H1 (cell line): Measurements from ENCODE around the gene FGF6. TPM values are rescaled to one million over a fixed set of nuclear protein-coding genes. Genes with fewer than 3 reads are reported as not detected.

Source experiments
- CTCF ChIA-PET: fragments of 300-600 bp; sonication (Branson Sonifier 250); formaldehyde crosslinking; loops from one replicate; lab custom pipeline; 2021; ENCODE audit not compliant: partially characterized antibody; lab: Charles Lee
- POLR2A ChIA-PET: fragments of 300-600 bp; sonication (Branson Sonifier 250); formaldehyde crosslinking; loops from one replicate; lab custom pipeline; 2021; ENCODE audit warnings: inconsistent platforms; ENCODE audit not compliant: partially characterized antibody; lab: Charles Lee
- DNase-seq, 2 experiments: peaks; one replicate each; pipeline versions ENCODE4 v3.0.0 to v3.0.0-alpha.2; 2010 to 2022; ENCODE audit warnings: low spot score in 2 of 2, low read depth in 1 of 2, mixed read lengths in 1 of 2
- FAIRE-seq: peaks from 2 replicates; lab custom pipeline; 2011; peaks lifted over from hg19 to GRCh38; lab: Jason Lieb, UNC
- H2AFZ ChIP-seq: 2 replicates; pipeline ENCODE4 v1.8.1; 2012; ENCODE audit warnings: low read length, inconsistent platforms
- H2AK5ac ChIP-seq: 2 replicates; pipeline ENCODE4 v1.6.1; 2013; ENCODE audit warnings: low read depth, low read length
- H2BK120ac ChIP-seq: replicated peaks from 2 replicates; pipeline ENCODE3; 2013; ENCODE audit warnings: low read depth, low read length, inconsistent platforms
- H2BK12ac ChIP-seq: 2 replicates; pipeline ENCODE4 v1.6.1; 2013; ENCODE audit warnings: low read depth, low read length
- H2BK15ac ChIP-seq: 2 replicates; pipeline ENCODE4 v1.6.1; 2013; ENCODE audit warnings: low read length
- H2BK20ac ChIP-seq: 2 replicates; pipeline ENCODE4 v1.6.1; 2013; ENCODE audit warnings: low read length
- H2BK5ac ChIP-seq: 2 replicates; pipeline ENCODE4 v1.6.1; 2013; ENCODE audit warnings: low read depth, low read length
- H3K14ac ChIP-seq: 2 replicates; pipeline ENCODE4 v1.6.1; 2013; ENCODE audit warnings: inconsistent platforms; ENCODE audit not compliant: insufficient read length
- H3K18ac ChIP-seq: 2 replicates; pipeline ENCODE4 v1.6.1; 2013; ENCODE audit warnings: low read length; ENCODE audit errors: extremely low read depth
- H3K23ac ChIP-seq: 2 replicates; pipeline ENCODE4 v1.6.1; 2013; ENCODE audit warnings: inconsistent platforms; ENCODE audit not compliant: insufficient read length
- H3K23me2 ChIP-seq: 2 replicates; pipeline ENCODE4 v1.6.1; 2013; ENCODE audit warnings: low read depth, low read length
- H3K27ac ChIP-seq: 2 replicates; pipeline ENCODE4 v1.6.1; 2011; ENCODE audit warnings: low read depth, low read length, inconsistent platforms
- H3K27me3 ChIP-seq, 4 experiments: replicated peaks in 1 of 4; 1 replicate in 1 of 4; 2 replicates in 3 of 4; pipeline versions ENCODE4 v1.6.1 to v1.8.1; 2011 to 2013; ENCODE audit warnings: low read length in 3 of 4, mild to moderate bottlenecking in 3 of 4, inconsistent platforms in 2 of 4, mixed read lengths in 2 of 4, moderate library complexity in 1 of 4; ENCODE audit not compliant: control insufficient read depth in 3 of 4, insufficient read depth in 3 of 4; ENCODE audit errors: extremely low read depth in 1 of 4
- H3K36me3 ChIP-seq, 4 experiments: 2 replicates each; pipeline versions ENCODE4 v1.6.1 to v1.8.1; 2011 to 2013; ENCODE audit warnings: mild to moderate bottlenecking in 4 of 4, low read length in 3 of 4, moderate library complexity in 2 of 4, control low read depth in 1 of 4, inconsistent platforms in 1 of 4; ENCODE audit not compliant: insufficient read depth in 4 of 4, control insufficient read depth in 2 of 4
- H3K4ac ChIP-seq: replicated peaks from 2 replicates; pipeline ENCODE3; 2013; ENCODE audit warnings: low read length, low read depth, mixed read lengths, inconsistent platforms; ENCODE audit not compliant: insufficient read length
- H3K4me1 ChIP-seq, 4 experiments: replicated peaks in 1 of 4; 1 replicate in 1 of 4; 2 replicates in 3 of 4; pipeline versions ENCODE4 v1.6.1 to v1.8.1; 2011 to 2013; ENCODE audit warnings: low read length in 3 of 4, inconsistent platforms in 2 of 4, mixed read lengths in 1 of 4; ENCODE audit not compliant: insufficient read depth in 4 of 4, control insufficient read depth in 3 of 4
- H3K4me2 ChIP-seq, 2 experiments: 2 replicates each; pipeline versions ENCODE4 v1.6.1 to v1.8.1; 2011 to 2013; ENCODE audit warnings: low read depth in 2 of 2, low read length in 2 of 2, control low read depth in 1 of 2, inconsistent platforms in 1 of 2, mild to moderate bottlenecking in 1 of 2; ENCODE audit not compliant: insufficient read depth in 1 of 2
- H3K4me3 ChIP-seq, 4 experiments: fragments of 200-600, 300-600 bp in 1 of 4; sonication (generic), shearing (Covaris generic), sonication (Bioruptor Twin) in 1 of 4; 2 replicates each; pipeline versions ENCODE4 v1.5.1 to v1.8.1; 2011 to 2016; ENCODE audit warnings: low read length in 4 of 4, low read depth in 3 of 4, control low read depth in 2 of 4, inconsistent platforms in 2 of 4, mild to moderate bottlenecking in 2 of 4, mixed read lengths in 1 of 4, moderate library complexity in 1 of 4; ENCODE audit not compliant: insufficient read depth in 2 of 4; ENCODE audit errors: extremely low read depth in 1 of 4
- H3K56ac ChIP-seq: replicated peaks from 2 replicates; pipeline ENCODE3; 2013; ENCODE audit warnings: low read depth, mild to moderate bottlenecking, mixed read lengths, low read length, inconsistent platforms; ENCODE audit not compliant: insufficient read length
- H3K79me1 ChIP-seq: 2 replicates; pipeline ENCODE4 v1.6.1; 2013; ENCODE audit warnings: low read depth, low read length, control low read depth
- H3K79me2 ChIP-seq, 2 experiments: 2 replicates each; pipeline versions ENCODE4 v1.6.1 to v1.8.1; 2012 to 2013; ENCODE audit warnings: low read length in 2 of 2, mild to moderate bottlenecking in 2 of 2, inconsistent platforms in 1 of 2; ENCODE audit not compliant: insufficient read depth in 2 of 2, control insufficient read depth in 1 of 2
- H3K9ac ChIP-seq, 4 experiments: replicated peaks in 1 of 4; 1 replicate in 1 of 4; 2 replicates in 3 of 4; pipeline versions ENCODE4 v1.6.1 to v1.8.1; 2011 to 2013; ENCODE audit warnings: low read depth in 3 of 4, low read length in 3 of 4, control low read depth in 2 of 4, mild to moderate bottlenecking in 2 of 4, moderate library complexity in 2 of 4, inconsistent platforms in 1 of 4; ENCODE audit errors: extremely low read depth in 1 of 4
- H3K9me3 ChIP-seq, 2 experiments: 2 replicates each; pipeline versions ENCODE4 v1.6.1 to v1.8.1; 2012 to 2013; ENCODE audit warnings: mild to moderate bottlenecking in 2 of 2, moderate library complexity in 2 of 2, control low read depth in 1 of 2, inconsistent platforms in 1 of 2, low read depth in 1 of 2, low read length in 1 of 2, mixed read lengths in 1 of 2; ENCODE audit not compliant: insufficient read depth in 2 of 2
- H4K20me1 ChIP-seq, 2 experiments: replicated peaks in 1 of 2; 2 replicates each; pipeline versions ENCODE3 to v1.8.1; 2011 to 2013; ENCODE audit warnings: inconsistent platforms in 2 of 2, low read length in 2 of 2, mild to moderate bottlenecking in 1 of 2; ENCODE audit not compliant: insufficient read depth in 2 of 2, control insufficient read depth in 1 of 2
- H4K5ac ChIP-seq: 2 replicates; pipeline ENCODE4 v1.6.1; 2013; ENCODE audit warnings: low read length, low read depth, mixed read lengths, inconsistent platforms; ENCODE audit not compliant: insufficient read length
- H4K8ac ChIP-seq: 2 replicates; pipeline ENCODE4 v1.8.0; 2013; ENCODE audit warnings: mild to moderate bottlenecking, moderate library complexity, low read length, inconsistent platforms; ENCODE audit not compliant: insufficient read depth; ENCODE audit errors: extremely low read depth
- H4K91ac ChIP-seq: replicated peaks from 2 replicates; pipeline ENCODE3; 2013; ENCODE audit warnings: low read length, mixed read lengths, inconsistent platforms; ENCODE audit not compliant: insufficient read length
- MAFK ChIP-seq: IDR thresholded peaks from 2 replicates; pipeline ENCODE4 v1.6.1; 2012; ENCODE audit warnings: low read depth, mild to moderate bottlenecking, improper control_type of control experiment, low read length
- RFX5 ChIP-seq: IDR thresholded peaks from 2 replicates; pipeline ENCODE4 v1.6.1; 2011; ENCODE audit warnings: low read depth, low read length, improper control_type of control experiment, borderline replicate concordance
- SIN3A ChIP-seq, 2 experiments: IDR thresholded peaks in 1 of 2; conservative IDR thresholded peaks in 1 of 2; 2 replicates each; pipeline ENCODE4 v1.6.1; 2011 to 2012; ENCODE audit warnings: low read length in 2 of 2, improper control_type of control experiment in 1 of 2, low read depth in 1 of 2, mild to moderate bottlenecking in 1 of 2
- SIRT6 ChIP-seq: IDR thresholded peaks from one replicate; pipeline ENCODE4 v1.7.1; 2012; ENCODE audit warnings: low read length, inconsistent platforms
- TBP ChIP-seq: IDR thresholded peaks from 2 replicates; pipeline ENCODE4 v1.6.1; 2011; ENCODE audit warnings: low read depth, low read length, improper control_type of control experiment
- WGBS, 2 experiments: shearing (Covaris generic) in 1 of 2; methylation state at CpG; one replicate each; pipeline versions ENCODE4 v1.1.6 to v1.1.7; 2013 to 2015; ENCODE audit warnings: low lambda C conversion rate in 2 of 2, mixed read lengths in 2 of 2, inconsistent platforms in 1 of 2, low coverage in 1 of 2, missing lambda C conversion rate in 1 of 2; ENCODE audit not compliant: insufficient replicate concordance in 2 of 2, insufficient coverage in 1 of 2, insufficient read length in 1 of 2; ENCODE audit errors: extremely low coverage in 1 of 2, missing lambda C conversion rate in 1 of 2; 5-methylcytosine and 5-hydroxymethylcytosine counted together
- polyA plus RNA-seq, 7 experiments: library from polyadenylated mRNA; depleted of rRNA in 3 of 7; stranded (reverse) in 5 of 7; unstranded in 2 of 7; fragments of >200 nt in 5 of 7; fragments of 200-250 nt in 2 of 7; gene quantifications; 1 replicate in 5 of 7; 2 replicates in 1 of 7; 4 replicates in 1 of 7; pipeline versions ENCODE4 v1.2.1 to v1.2.3, GENCODE V29; 2011 to 2013; ENCODE audit warnings: missing spikeins in 2 of 7, mixed read lengths in 2 of 7
- total RNA-seq: library from RNA; stranded (reverse); fragmentation: NEBNext Ultra II Directional; extraction: Animal tissue kit (Norgen Biotek cat#: 25700); gene quantifications from 2 replicates; pipeline ENCODE4 v1.2.1, GENCODE V29; 2021
- TF ChIP-seq, protein P1 (sequence below): IDR thresholded peaks from 2 replicates; pipeline ENCODE4 v1.6.1; 2011; ENCODE audit warnings: low read depth, mild to moderate bottlenecking, low read length; ENCODE audit not compliant: insufficient read depth

FGF6 gene
- total and polyA plus RNA-seq, 2 of the 8 experiments (the other 6 are each of a cell fraction or from before 2014, with no cell fraction given): not detected

DNA sequence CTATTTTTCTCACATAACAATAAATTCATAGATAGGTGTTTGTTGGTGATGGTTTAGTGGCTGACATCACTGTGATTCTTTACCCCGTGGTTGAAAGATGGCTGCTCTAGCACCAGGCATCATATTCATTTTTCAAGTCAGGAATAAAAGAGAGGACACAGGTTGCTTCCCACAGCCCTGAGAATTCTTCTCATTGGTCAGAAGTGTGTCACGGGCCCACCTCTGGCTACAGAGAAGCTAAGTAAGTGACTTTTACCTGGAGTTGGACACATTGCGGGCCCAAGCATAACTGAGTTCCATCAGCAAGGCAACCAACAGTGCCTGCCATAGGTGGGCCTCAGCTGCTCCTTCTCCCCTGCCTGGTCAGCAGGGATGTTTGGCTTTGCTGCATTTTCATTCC lies 38.5 kb downstream of the FGF6 start:
- WGBS, 2 experiments: 92% methylated on average over 3 of the region's 3 CpGs; no CpG with 5 or more reads in 1 of the 2 experiments
- no peak overlapping the region for H2BK5ac ChIP-seq
- H3K27ac ChIP-seq: no peak overlapping the region
- H4K20me1 ChIP-seq: no peaks in the 10 kb centered on the region
- DNase-seq (no peak), FAIRE-seq (no peak)
- CTCF ChIA-PET: interaction anchor here (0.6 to 1.4 kb wide), 3 partner anchors 79 to 347 kb away, joined by 3 to 4 read pairs (median 3); no protein-coding TSS in a partner anchor
- no peaks in the 10 kb centered on the region for H3K79me1 ChIP-seq
- no peak overlapping the region for H3K4me2 ChIP-seq
- TF ChIP-seq TBP: no peak
- TF ChIP-seq RFX5: no peak
- no peak for TF ChIP-seq SIRT6
- TF ChIP-seq MAFK: no peak
- TF ChIP-seq, protein P1, sequence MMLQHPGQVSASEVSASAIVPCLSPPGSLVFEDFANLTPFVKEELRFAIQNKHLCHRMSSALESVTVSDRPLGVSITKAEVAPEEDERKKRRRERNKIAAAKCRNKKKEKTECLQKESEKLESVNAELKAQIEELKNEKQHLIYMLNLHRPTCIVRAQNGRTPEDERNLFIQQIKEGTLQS: no peak
- no peak for TF ChIP-seq SIN3A (conservative IDR thresholded peaks at IDR 0.05 in 1 of 2, IDR thresholded peaks at IDR 0.05 in 1 of 2; ENCODE audit: low read depth in 1 of 2, low read length in 2 of 2)
- no peak overlapping the region for H3K4ac ChIP-seq
- H3K27me3 ChIP-seq: no peaks in the 10 kb centered on the region
- H2BK12ac ChIP-seq: no peak overlapping the region
- POLR2A ChIA-PET: no interaction called here
- H4K8ac ChIP-seq: no peak overlapping the region
- no peak overlapping the region for H4K91ac ChIP-seq
- H2BK120ac ChIP-seq: no peak overlapping the region
- no peaks in the 10 kb centered on the region for H3K79me2 ChIP-seq
- no peak overlapping the region for H2BK15ac ChIP-seq
- H3K23ac ChIP-seq: no peak overlapping the region
- no peak overlapping the region for H2BK20ac ChIP-seq
- no peak overlapping the region for H2AFZ ChIP-seq
- H4K5ac ChIP-seq: no peak overlapping the region
- H3K4me3 ChIP-seq: no peak overlapping the region
- no peaks in the 10 kb centered on the region for H3K9me3 ChIP-seq
- no peaks in the 10 kb centered on the region for H3K23me2 ChIP-seq
- no peak overlapping the region for H3K14ac ChIP-seq
- no peak overlapping the region for H2AK5ac ChIP-seq
- H3K18ac ChIP-seq: no peak overlapping the region
- no peak overlapping the region for H3K9ac ChIP-seq
- H3K36me3 ChIP-seq: no peaks in the 10 kb centered on the region
- H3K56ac ChIP-seq: no peak overlapping the region
- H3K4me1 ChIP-seq: no peaks in the 10 kb centered on the region
